Endodermal cell (in vitro differentiated cells): ENCODE data around the gene YBX1. TPM values are rescaled to one million over a fixed set of nuclear protein-coding genes. Genes with fewer than 3 reads are reported as not detected.

Experiments used
- DNase-seq: peaks from one replicate; pipeline ENCODE4 v3.0.0-alpha.2; 2017
- H3K27ac ChIP-seq: 2 replicates; pipeline ENCODE4 v1.5.1; 2013; ENCODE audit warnings: mild to moderate bottlenecking, low read depth, low read length, moderate library complexity
- H3K27me3 ChIP-seq: 2 replicates; pipeline ENCODE4 v1.6.1; 2013; ENCODE audit warnings: mild to moderate bottlenecking, low read length, moderate library complexity; ENCODE audit not compliant: insufficient read depth, control insufficient read depth, poor library complexity, severe bottlenecking
- H3K36me3 ChIP-seq: 2 replicates; pipeline ENCODE4 v1.7.0; 2013; ENCODE audit warnings: mild to moderate bottlenecking, low read length, moderate library complexity; ENCODE audit not compliant: control insufficient read depth, insufficient read depth
- H3K4me1 ChIP-seq: one replicate; pipeline ENCODE4 v1.7.0; 2013; ENCODE audit warnings: low read length; ENCODE audit not compliant: control insufficient read depth, insufficient read depth
- H3K4me3 ChIP-seq: 2 replicates; pipeline ENCODE4 v1.5.1; 2013; ENCODE audit warnings: mild to moderate bottlenecking, low read length, moderate library complexity
- H3K9ac ChIP-seq: 2 replicates; pipeline ENCODE4 v1.6.1; 2013; ENCODE audit warnings: mild to moderate bottlenecking, low read length, moderate library complexity; ENCODE audit not compliant: poor library complexity, severe bottlenecking; ENCODE audit errors: extremely low read depth
- H3K9me3 ChIP-seq: 2 replicates; pipeline ENCODE4 v1.6.1; 2013; ENCODE audit warnings: mild to moderate bottlenecking, low read length, moderate library complexity; ENCODE audit not compliant: control insufficient read depth
- H3K27ac Mint-ChIP-seq: 2 replicates; pipeline ENCODE4 v1.8.0; 2020; ENCODE audit warnings: mixed read lengths
- H3K27me3 Mint-ChIP-seq: 2 replicates; pipeline ENCODE4 v1.8.0; 2021; ENCODE audit warnings: mild to moderate bottlenecking, mixed read lengths; ENCODE audit not compliant: insufficient read depth
- H3K36me3 Mint-ChIP-seq: 2 replicates; pipeline ENCODE4 v1.8.0; 2020; ENCODE audit warnings: low read depth, mixed read lengths
- H3K4me1 Mint-ChIP-seq: 2 replicates; pipeline ENCODE4 v1.8.0; 2020; ENCODE audit warnings: mixed read lengths
- H3K4me3 Mint-ChIP-seq: 2 replicates; pipeline ENCODE4 v1.8.0; 2020; ENCODE audit warnings: mild to moderate bottlenecking, moderate library complexity, mixed read lengths
- H3K9me3 Mint-ChIP-seq: 2 replicates; pipeline ENCODE4 v1.8.0; 2020; ENCODE audit warnings: mild to moderate bottlenecking, mixed read lengths
- WGBS, 2 experiments: methylation state at CpG; one replicate each; pipeline versions ENCODE4 v1.1.5 to v1.1.7; 2013; ENCODE audit warnings: missing lambda C conversion rate in 2 of 2, mixed read lengths in 1 of 2; ENCODE audit not compliant: insufficient coverage in 1 of 2, insufficient read length in 1 of 2; 5-methylcytosine and 5-hydroxymethylcytosine counted together
- total RNA-seq, 2 donors: library from RNA; stranded (reverse); fragmentation: NEBNext Ultra II Directional in 1 of 2; extraction: Animal tissue kit (Norgen Biotek cat#: 25700) in 1 of 2; gene quantifications; 2 replicates in 1 of 2; 3 replicates in 1 of 2; pipeline ENCODE4 v1.2.1, GENCODE V29; 2021
- TF ChIP-seq, protein P1 (sequence below): fragments of 200-600 bp; sonication (generic); conservative IDR thresholded peaks from 2 replicates; pipeline ENCODE4 v1.5.0; 2021; ENCODE audit warnings: antibody characterized with exemption, mild to moderate bottlenecking

The YBX1 gene
- total RNA-seq, 2 donors from 2014 or later, result 655 to 668 TPM

GRCh38 chr1:42752284-42752683 lies 70.1 kb downstream of the YBX1 start:
- peaks cover 21% of the 10 kb centered on the region for H3K9me3 Mint-ChIP-seq
- no peak for DNase-seq
- H3K27me3 Mint-ChIP-seq, result no peaks in the 10 kb centered on the region
- TF ChIP-seq, protein P1, sequence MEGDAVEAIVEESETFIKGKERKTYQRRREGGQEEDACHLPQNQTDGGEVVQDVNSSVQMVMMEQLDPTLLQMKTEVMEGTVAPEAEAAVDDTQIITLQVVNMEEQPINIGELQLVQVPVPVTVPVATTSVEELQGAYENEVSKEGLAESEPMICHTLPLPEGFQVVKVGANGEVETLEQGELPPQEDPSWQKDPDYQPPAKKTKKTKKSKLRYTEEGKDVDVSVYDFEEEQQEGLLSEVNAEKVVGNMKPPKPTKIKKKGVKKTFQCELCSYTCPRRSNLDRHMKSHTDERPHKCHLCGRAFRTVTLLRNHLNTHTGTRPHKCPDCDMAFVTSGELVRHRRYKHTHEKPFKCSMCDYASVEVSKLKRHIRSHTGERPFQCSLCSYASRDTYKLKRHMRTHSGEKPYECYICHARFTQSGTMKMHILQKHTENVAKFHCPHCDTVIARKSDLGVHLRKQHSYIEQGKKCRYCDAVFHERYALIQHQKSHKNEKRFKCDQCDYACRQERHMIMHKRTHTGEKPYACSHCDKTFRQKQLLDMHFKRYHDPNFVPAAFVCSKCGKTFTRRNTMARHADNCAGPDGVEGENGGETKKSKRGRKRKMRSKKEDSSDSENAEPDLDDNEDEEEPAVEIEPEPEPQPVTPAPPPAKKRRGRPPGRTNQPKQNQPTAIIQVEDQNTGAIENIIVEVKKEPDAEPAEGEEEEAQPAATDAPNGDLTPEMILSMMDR, result no peak
- peaks cover 78% of the 10 kb centered on the region for H3K36me3 Mint-ChIP-seq
- 89 to 100% methylated on average over 2 to 6 of the region's 6 CpGs for WGBS, 2 experiments
- H3K4me3 Mint-ChIP-seq, result no peak overlapping the region
- H3K9ac ChIP-seq, result no peak overlapping the region
- peaks cover 63% of the 10 kb centered on the region for H3K36me3 ChIP-seq
- H3K9me3 ChIP-seq, result peaks cover 13% of the 10 kb centered on the region
- peaks cover 9% of the 10 kb centered on the region for H3K4me1 Mint-ChIP-seq
- H3K27ac ChIP-seq, result no peak overlapping the region
- H3K27ac Mint-ChIP-seq, result no peak overlapping the region
- no peaks in the 10 kb centered on the region for H3K27me3 ChIP-seq
- no peaks in the 10 kb centered on the region for H3K4me1 ChIP-seq
- peak overlapping the region; percentile 6 for H3K4me3 ChIP-seq

GRCh38 chr1:42753070-42753469 lies 70.9 kb downstream of the YBX1 start:
- H3K27me3 Mint-ChIP-seq, result no peaks in the 10 kb centered on the region
- peaks cover 9% of the 10 kb centered on the region for H3K4me1 Mint-ChIP-seq
- H3K4me3 ChIP-seq, result no peak overlapping the region
- DNase-seq, result no peak
- no peak overlapping the region for H3K27ac Mint-ChIP-seq
- H3K36me3 Mint-ChIP-seq, result peaks cover 82% of the 10 kb centered on the region
- 100% methylated on average over 1 of the region's 1 CpG for WGBS, 2 experiments
- H3K4me3 Mint-ChIP-seq, result no peak overlapping the region
- H3K9me3 Mint-ChIP-seq, result peaks cover 21% of the 10 kb centered on the region
- peaks cover 13% of the 10 kb centered on the region for H3K9me3 ChIP-seq
- TF ChIP-seq, protein P1, result no peak
- H3K36me3 ChIP-seq, result peaks cover 70% of the 10 kb centered on the region
- H3K9ac ChIP-seq, result no peak overlapping the region
- no peaks in the 10 kb centered on the region for H3K27me3 ChIP-seq
- H3K27ac ChIP-seq, result no peak overlapping the region
- no peaks in the 10 kb centered on the region for H3K4me1 ChIP-seq

Other genes starting within 250 kb of the YBX1 start
- gene ZMYND12, start 226.4 kb upstream of the YBX1 start, total RNA-seq, result 1 to 10 TPM in 1 of 2 donors, under 1 TPM in 1; 0.44 to 1.1 TPM
- 10 to 100 TPM; 38.7 to 48.9 TPM for gene PPCS, start 225.9 kb upstream of the YBX1 start, total RNA-seq
- 1 to 10 TPM; 4.8 to 6.4 TPM for gene CCDC30, start 219.1 kb upstream of the YBX1 start, total RNA-seq
- gene PPIH, start 24.0 kb upstream of the YBX1 start, total RNA-seq, result 10 to 100 TPM; 63.3 to 73.2 TPM
- gene CLDN19, start 57.8 kb downstream of the YBX1 start, total RNA-seq, result 10 to 100 TPM; 31.6 to 32.6 TPM
- gene P3H1, start 84.6 kb downstream of the YBX1 start, total RNA-seq, result 10 to 100 TPM; 51.7 to 68.3 TPM
- gene C1orf50, start 84.8 kb downstream of the YBX1 start, total RNA-seq, result 1 to 10 TPM; 4.8 to 7.3 TPM
- under 1 TPM; 0.20 to 0.66 TPM for gene TMEM269, start 102.6 kb downstream of the YBX1 start, total RNA-seq
- gene ERMAP, start 134.7 kb downstream of the YBX1 start, total RNA-seq, result 1 to 10 TPM; 5.1 to 5.7 TPM
- gene SVBP, start 135.0 kb downstream of the YBX1 start, total RNA-seq, result 10 to 100 TPM; 40.2 to 45.3 TPM
- 10 to 100 TPM; 15.5 to 16.6 TPM for gene ZNF691, start 164.2 kb downstream of the YBX1 start, total RNA-seq